ENCODE measurements around the gene VAMP2.
A peak's percentile ranks its signal among the peaks of the same experiment; 100 is the strongest.

Gene VAMP2, protein sequence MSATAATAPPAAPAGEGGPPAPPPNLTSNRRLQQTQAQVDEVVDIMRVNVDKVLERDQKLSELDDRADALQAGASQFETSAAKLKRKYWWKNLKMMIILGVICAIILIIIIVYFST

DNA sequence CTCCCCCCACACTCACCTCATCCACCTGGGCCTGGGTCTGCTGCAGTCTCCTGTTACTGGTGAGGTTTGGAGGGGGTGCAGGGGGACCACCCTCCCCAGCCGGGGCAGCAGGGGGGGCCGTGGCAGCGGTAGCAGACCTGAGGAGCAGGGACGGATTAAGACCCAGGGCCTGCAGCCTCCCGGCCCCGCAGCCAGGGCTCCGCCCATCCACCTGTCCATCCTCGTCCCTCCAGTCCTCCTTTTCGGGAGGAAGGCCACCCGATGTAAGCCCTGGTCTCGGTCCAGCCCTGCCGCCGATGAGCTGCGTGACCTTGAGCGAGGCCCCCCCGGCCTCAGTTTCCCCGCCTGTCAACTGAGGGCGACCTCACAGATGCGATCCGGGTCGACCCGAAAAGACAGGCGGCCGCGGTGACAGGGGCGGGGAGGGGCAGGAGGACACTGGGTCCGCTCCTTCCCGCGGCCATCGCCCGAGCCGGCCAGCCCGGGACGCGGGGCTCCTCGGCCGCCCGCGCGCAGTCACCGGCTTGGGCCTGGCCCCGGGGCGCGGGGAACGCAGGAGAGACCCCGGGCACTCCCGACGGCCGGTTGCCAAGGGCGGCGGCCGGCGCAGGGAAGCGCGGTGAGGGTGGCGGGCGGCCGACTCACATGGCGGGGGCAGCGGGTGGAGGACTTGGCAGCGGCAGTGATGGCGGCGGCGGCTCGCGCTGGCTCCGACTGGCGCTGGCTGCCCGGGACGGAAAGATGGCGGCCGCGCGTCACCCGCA, at the start of gene VAMP2:
Gene VAMP2, minus strand, starts transcription at position 716 of the 764 bp plus-strand sequence. Its CDS starts 69 bp downstream, at position 647.
- DNase-seq, result peak; percentile 85

DNA sequence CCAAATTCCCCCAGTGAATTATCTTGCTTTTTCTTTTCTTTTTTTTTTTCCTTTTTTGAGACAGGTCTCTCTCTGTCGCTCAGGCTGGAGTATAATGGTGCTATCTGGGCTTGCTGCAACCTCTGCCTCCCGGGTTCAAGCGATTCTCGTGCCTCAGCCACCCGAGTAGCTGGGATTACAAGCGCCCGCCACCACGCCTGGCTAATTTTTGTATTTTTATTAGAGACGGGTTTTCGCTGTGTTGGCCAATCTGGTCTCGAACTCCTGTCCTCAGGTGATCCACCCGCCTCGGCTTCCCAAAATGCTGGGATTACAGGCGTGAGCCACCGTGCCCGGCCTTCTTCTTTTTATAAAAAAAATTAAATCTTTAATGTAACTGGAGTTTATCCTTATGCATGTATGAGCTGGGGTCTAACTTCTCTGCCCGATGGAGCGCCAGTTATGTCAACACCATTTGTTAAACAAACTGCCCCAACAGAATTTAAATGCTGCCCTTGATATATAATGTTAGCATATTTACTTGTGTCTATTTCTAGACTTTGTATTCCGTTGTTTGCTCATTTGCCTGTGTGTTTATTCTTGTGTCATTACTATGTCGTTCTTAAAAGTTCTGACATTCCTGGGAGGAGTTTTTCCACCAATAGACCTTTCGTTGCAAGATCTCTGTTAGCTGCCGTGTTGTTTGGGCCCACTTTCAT, 48.2 kb upstream of the VAMP2 start:
- DNase-seq, result no peak

DNA sequence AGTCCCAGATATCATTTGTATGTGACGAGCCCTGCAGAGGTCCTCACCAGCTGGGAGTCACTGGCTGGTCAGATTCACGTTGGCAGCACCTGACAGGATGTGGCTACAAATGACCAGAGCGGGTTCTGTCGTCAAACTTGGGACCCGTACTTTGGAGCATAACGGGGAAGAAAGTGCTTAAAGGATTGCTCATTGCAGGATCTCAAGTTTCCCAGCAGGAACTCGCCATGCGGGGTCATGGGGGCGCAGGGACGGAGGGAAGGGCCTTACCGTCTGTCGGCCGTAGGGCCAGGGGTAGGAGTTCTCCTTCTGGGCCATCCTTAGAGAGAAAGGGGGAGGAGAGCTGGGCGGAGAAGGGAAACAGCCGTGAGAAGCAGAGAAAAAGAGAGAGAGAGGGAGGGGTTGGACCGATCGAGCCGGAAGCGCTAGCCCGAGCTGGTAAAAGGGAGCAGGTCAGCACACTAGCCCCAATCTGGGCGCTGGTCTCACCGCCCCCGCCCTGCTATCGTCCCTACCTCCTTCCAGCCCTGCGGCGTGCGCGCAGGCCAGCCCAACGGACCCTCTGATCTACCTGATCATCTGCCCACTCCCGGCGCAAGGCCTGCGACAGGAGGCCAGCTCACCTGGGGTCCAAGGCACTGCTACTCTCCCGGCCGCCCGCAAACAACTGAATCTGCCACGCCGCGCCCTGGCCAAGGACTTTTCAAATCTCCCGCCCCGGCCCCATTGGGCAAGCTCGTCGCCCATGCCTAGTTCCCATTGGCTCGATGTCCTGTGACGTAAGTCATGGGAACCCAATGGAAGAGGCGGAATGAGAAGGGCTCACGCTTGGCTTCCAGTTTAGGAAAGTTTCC, 47.4 kb upstream of the VAMP2 start, which contains the start of gene AURKB:
Gene AURKB, minus strand, starts transcription at position 669 of the 854 bp plus-strand sequence. Its CDS starts 351 bp downstream, at position 318.
- DNase-seq, result peak; percentile 97

DNA sequence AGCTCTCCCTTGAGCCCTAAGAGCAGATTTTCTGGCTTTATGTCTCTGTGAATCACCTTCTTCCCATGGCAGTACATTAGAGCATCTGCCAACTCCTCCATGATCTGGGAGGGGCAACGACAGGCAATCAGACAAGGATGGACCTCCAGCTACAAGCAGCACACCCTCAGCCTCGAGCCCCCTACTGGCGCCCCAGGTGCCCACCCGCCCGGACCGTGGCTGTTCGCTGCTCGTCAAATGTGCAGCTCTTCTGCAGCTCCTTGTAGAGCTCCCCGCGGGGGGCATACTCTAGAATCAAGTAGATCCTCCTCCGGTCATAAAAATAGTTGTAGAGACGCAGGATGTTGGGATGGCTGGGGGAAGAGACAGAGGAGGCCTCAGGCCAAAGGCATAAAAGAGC, 43.8 kb upstream of the VAMP2 start:
- DNase-seq, result no peak

DNA sequence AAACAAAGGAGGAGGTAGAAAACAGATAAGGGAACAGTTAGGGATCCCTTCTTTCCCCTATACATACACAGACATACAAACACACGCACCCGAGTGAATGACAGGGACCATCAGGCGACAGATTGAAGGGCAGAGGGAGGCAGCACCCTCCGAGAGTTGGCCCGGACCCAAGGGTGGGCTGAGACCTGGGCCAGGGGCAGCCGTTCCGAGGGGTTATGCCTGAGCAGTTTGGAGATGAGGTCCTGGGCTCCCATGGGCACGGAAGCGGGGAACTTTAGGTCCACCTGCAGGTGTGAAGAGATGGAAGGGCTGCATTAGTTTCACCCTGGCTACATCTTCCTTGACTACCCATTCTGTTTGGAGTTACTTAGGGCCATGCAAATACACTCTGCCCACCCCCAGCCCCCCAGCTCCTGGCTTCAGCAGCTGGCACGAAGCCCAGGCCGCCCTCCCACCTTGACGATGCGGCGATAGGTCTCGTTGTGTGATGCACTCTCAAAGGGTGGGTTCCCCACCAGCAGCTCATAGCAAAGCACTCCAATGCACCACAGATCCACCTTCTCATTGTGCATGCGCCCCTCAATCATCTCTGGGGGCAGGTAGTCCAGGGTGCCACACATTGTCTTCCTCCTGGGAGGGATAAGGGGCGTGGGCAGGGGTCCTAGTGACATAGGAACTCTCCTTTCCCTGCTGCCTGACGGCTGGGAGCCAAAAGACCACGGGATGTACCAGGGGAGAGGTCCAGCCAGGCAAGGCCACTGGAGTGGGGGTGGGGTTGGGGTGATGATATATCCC, 42.2 kb upstream of the VAMP2 start:
- no peak for DNase-seq

DNA sequence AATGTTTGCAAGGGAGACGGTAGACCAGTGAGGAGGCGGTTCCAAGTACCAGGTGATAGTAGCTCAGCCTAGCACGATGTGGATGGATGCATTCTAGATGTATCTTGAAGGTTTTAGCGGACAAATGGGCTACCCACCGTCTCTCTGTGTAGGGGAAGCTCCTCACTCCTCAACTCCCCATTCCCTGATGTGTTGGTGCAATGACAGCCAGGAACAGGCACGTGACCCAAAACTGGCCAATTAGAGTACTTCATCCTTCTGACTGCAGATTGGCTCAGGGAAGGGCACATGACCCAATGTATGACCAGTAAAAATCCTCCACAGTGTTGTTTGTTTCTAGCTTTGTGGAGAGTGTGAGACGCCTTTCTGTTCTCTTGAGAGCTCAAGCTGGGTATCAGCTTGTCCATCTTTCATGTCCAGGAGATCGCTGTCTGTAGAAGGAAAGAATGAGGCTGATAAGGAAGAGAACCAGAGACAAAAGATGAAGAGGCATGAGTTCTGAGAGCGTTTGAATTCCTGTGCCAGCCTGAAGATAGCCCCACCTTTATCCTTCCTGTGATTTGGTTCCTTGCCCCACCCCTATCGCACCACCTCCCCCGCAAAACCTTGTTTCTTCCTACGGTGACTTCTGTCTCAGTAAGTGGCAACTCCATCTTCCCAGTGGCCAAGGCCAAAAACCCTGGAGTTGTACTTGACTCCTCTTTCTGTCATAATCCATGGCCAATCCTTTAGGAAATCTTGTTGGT, 29.5 kb upstream of the VAMP2 start:
- DNase-seq, result peak; percentile 72

DNA sequence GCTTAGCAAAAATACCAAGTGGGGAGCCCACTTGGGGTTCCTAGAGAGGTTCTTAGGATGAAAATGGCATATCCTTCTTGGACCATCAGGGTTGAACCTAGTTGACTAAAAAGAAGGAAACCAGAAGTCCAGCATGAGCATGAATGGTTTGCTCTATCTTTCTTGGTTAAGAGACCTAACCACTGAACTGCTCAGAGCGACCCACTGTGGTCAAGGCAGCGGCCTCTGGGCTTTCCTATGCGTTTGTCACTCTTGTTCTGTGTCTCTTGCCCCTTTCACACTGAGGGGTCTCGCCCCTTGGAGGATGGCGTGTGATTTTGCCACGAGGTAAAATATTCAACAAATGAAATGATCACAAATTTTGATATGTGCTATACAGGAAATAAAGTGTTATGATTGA, 27.8 kb upstream of the VAMP2 start:
- DNase-seq, result no peak

DNA sequence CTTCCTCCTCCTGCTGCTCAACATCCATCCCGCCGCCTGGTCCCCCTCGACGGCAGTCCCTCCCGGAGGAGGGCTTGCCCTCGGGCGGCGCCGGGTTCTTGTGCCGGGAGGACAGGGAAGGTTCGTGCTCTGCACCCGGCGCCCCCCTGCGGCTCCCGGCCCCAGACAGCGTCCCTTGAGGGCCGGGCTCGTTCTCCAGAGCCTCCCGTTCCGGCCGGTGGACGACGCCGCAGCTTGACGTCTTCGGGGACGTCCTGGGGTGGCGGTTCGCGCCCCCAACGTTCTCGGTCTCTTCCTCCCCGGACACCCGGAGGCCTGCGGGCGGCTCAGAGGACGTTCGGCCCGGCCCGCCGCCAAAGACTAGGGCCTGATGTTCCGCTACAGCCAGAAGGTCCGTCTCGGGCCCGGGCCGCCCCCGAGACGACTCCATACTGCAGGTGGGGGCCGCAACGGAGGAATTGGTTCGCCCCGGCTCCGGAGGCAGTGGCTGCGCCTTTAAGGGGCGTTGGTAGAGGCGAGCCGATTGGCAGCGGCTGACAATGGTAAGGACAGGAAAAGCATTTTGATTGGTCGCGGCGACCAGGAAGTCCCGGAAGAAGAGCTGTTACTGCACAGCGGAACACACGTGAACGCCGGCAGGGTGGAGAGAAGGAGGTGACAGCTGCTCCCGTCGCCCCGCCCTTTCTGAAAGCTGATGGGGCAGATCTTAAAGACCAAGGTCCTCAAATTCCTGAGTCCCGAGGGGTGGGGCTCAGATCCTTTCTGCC, 27.1 kb upstream of the VAMP2 start, which contains the start of gene BORCS6:
Gene BORCS6, minus strand, starts transcription at position 470 of the 767 bp plus-strand sequence. Its CDS starts 40 bp downstream, at position 430.
- DNase-seq, result peak; percentile 97

DNA sequence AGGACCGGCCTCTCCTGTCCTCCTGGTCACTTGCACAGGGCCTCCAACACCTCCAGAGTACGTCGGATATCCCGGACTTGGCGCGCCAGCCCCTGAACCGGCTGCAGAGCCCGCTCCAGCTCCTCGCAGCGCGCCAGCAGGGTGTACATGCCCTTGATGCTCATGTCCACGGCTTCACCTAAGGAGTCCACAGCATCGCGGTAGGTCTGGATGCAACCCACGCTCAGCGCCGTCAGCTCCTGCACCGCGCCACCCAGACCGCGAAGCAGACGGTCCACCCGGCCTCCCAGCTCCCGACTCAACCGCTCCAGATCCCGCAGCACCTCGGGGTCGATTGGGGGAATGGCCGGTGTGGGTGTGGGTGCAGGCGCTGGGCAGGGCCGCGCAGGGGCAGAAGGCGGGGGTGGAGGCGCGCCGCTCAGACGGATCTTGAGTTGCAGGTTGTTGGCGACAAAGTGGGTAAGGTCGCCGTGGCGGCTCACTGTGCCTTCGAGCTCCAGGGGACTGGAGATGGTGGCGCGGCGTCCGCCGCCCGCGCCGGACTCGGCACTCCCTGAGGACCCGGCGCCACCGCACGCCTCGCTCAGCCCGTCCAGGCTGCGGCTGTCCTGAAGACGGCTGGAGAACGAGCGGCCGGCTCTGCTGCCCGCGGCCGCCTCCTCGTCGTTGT, 26.4 kb upstream of the VAMP2 start:
- DNase-seq, result peak; percentile 41

DNA sequence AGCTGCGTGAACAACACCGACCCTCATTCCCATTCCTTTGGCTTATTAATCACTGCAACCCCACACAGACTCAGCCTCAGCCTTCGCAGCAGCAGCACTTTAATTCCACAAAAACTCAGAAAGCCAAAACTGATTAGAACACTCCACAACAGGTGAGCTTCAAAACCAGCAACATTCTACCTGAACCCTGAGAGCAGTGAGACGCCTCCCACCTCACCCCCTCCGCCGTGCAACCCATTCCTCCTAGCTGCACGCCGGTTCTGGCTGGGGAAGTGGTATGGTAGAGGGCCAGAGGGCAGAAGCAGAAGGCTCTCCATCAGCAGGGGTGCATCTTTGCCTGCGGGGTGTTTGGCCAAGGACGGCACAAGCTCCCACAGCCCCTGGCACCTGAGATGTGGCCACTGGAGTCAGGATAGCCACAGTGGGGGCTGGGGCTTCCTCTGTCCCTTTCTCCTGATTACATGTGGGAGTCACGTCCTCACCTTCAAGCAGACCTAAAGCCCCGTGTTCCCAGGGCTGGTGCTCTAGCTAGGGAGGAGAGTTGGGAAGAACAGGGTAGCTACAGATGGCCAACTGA, 25.6 kb upstream of the VAMP2 start:
- DNase-seq, result no peak

DNA sequence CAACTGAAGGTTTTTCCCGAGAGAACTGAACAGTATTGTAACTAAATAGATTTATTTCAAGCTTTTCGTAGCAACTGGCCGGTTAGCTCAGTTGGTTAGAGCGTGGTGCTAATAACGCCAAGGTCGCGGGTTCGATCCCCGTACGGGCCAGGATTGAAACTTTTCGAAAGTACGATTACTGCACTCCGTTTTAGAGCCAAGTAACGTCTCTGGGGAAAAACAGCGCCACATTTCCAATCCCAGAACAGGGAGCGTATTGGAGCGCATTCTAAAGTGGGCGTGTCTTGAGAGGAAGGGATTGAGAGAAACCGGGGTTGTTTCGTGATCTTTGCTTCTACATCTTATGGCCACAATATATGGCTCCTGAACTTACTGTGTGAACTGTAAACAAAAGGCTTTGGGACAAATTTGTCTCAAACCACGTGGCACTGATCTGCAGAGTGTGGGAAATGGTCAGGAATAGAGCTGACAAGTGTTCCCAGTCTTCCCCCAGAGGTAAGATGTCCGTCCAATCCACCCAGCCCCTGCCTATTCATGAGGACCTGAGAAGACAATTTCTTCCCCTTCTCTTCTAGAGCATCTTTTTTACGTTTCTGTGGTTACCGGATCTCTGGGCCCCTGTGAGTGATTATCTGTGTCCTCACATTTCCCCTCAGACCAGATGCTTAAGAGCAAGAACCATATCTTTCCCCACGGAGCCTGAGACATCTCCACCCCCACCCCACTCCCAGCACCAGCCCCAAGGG, 24.9 kb upstream of the VAMP2 start:
- peak; percentile 94 for DNase-seq

DNA sequence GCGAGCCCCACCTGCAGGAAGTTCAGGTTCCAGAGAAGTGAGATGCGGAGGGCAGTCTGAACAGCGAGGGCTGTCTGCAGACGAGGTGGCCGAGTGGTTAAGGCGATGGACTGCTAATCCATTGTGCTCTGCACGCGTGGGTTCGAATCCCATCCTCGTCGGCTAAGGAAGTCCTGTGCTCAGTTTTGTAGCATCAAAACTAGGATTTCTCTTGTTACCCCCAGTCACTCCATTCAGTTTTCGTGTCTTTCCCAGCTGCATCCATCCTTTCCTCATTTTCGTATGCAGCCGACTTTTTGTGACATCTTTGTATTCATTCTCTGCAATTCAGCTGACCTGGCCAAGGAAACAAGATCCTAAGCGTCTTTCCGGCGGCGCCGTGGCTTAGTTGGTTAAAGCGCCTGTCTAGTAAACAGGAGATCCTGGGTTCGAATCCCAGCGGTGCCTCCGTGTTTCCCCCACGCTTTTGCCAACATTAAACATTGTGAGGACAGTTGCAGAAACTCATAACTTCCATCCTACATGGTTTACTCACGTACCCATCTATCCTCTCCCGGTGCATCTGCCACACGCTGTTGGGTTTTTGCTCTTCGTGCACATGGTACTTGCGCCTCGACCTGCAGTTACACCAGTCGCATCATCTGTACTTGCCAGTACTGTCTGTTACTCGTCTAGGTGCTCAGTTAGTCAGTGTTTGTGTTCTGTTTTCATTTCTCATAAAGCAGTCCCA, 24.2 kb upstream of the VAMP2 start:
- DNase-seq, result peak; percentile 97

DNA sequence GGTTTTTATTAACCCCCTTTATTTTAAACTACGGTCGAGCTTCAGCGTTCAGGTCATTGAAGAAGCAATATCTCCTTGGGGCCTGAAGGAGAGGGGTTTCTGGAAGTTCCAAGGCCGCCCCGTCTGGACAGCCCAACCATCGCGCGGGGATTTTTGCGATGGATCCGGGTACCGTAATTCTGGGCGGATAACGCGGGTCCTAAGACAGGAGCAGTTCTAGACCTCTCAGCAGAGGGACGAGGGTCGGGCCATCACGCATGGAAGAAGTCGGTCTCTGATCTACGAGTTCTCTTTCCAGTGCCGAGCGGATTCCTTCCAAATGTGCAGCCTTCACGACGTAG, 23.7 kb upstream of the VAMP2 start:
- no peak for DNase-seq

DNA sequence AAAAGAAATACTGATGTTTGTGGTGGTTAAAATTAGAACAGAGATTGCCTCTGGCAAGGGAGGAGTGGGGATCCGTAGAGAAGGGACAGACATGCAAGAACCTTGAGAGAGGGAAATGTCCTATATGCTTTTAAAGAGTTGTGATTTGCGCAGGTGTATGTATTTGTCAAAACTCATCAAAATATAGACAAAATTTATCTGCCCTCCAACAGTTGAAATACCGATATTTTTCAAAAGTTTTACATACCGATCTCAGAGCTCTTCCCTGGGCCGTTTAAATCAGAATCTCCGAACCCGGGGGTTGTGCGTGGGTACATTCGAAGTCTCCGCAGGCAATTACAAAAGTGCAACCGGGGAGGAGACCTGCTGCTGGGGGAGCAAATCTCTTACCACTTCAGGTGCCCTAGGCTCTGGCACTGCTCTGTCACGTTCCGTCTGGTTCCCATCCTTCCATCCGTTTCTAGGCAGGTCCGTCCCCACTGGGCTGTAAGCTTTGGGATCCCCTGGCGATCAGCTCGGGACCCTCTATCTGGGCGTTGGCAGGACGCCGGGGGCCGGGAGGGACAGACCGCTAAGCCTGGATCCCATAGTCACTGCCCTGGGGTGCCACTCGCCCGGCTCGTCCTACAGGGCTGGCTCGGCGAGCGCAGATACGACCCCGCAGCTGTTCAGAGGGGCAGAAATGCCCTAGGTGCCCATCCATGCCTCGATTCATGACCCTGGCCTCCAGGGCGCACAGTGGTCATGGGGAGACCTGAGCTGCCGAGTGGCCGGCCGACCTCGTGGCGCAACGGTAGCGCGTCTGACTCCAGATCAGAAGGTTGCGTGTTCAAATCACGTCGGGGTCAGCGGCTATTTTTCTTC, 23.1 kb upstream of the VAMP2 start:
- peak; percentile 92 for DNase-seq

DNA sequence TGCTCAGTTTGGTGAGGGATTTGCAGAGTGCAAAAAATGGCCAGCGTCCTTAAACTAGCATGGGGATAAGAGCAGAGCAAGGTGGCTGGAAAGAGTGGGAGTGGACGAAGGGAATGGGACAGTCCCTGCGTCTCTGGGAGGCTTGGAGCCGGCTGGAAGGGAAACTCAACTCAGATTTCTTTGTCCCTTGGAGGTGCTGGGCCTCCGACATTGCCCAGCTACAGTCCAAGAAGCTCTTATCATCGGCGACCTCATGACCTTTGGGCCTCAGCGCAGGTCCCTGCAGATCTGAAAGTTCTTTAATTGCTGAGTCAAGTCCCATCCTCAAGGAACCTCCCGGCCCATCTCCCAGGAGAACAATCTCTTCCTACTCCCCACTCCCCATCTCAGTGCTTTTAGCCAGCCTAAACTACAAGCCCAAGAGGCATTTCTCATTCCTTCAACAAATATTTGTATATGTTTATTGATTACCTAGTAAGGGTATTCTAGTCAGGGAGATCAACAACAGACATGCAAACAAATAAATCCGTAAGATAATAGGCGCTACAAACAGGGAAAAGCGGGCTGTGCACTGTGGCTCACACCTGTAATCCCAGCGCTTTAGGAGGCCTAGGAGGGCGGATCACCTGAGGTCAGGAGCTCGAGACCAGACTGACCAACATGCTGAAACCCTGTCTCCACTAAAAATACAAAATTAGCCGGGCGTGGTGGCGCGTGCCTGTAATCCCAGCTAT, 14.4 kb upstream of the VAMP2 start:
- no peak for DNase-seq

DNA sequence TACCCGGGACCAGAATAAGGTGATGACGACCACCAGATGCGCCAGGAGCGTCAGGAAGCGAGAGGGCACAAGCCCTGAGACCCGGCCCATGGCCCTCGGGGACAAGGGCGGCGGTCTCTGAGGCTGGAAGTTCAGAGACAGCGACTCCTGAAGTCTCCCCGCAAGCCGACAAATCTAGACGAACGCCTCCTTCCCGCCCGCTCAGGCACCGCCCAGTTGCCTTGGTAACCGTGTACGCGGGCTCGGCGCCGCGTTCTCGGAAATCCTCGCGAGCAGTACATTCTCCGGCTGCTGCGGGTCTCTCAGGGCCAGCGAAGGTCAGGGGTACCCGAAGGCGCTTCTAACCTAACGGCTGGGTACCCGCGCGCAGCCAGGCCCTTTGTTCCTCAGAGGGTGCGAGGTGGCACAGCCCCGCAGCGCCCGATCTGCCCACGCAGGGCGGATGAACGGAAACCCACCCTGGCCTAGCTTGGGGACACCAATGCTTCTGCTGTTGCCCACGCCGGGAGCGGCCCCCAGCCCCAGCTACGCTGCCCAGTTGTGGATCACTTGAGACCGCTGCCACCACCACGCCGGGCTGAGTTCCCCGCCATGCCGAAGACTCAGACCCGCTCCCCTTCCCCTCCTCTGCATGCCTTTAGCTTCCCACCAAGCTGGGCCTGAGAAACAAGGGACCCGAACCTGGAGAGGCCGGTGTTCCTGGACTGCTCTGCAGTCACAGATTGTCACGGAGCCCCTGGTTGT, 13.6 kb upstream of the VAMP2 start, which contains the start of gene TMEM107:
Gene TMEM107, minus strand, starts transcription at position 184 of the 744 bp plus-strand sequence. Its CDS starts 94 bp downstream, at position 90.
- DNase-seq, result peak; percentile 93
